GM19328 (cell line): Measurements from ENCODE around the gene PIEZO1.

Source experiments
- ATAC-seq: cut with Tn5 transposase; IDR thresholded peaks from one replicate; pipeline ENCODE4 v1.9.1; 2021; ENCODE audit warnings: mild to moderate bottlenecking, moderate library complexity; ENCODE audit not compliant: unreplicated experiment

Gene PIEZO1

GRCh38 chr16:88754912-88755744 lies 29.9 kb downstream of the PIEZO1 start:
- ATAC-seq: no peak

DNA sequence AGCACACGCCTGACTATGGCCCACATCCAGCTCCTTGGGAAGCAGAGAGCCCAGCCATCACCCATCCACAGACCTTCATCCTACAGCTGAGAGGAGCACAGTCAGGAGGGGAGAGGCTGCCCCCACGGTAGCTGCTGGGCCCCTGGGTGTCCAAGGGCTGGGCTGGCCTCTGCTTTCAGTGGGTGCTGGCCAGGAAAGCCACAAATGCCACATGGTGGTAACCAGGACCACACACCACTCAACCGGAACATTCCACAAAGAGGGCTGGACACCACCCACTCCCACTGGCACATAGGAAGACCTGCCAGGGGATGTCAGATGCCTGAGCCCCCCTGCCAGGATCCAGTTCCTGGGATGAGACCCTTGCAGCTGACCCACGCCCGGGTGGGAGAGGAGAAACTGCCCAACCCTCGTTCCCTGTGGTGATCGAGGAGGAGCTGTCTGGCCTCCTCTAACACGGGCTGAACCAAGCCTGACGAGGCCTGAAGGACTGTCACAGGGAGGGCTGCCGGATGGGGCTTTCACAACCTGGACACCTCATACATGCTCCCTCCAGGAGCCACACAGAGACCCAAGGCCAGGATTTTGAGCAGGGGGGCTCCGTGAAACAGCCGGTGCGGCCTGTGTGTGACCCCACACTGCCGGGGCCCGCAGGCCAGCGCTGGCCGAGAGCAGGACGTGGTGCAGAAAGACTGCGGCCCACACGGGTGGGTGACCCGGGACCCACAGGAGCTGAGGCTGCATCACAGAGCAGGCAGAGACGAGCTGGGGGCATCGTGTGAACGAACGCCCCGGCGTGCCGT lies 30.7 kb downstream of the PIEZO1 start:
- ATAC-seq: no peak

GRCh38 chr16:88753602-88754001 lies 31.4 kb downstream of the PIEZO1 start:
- no peak for ATAC-seq

DNA sequence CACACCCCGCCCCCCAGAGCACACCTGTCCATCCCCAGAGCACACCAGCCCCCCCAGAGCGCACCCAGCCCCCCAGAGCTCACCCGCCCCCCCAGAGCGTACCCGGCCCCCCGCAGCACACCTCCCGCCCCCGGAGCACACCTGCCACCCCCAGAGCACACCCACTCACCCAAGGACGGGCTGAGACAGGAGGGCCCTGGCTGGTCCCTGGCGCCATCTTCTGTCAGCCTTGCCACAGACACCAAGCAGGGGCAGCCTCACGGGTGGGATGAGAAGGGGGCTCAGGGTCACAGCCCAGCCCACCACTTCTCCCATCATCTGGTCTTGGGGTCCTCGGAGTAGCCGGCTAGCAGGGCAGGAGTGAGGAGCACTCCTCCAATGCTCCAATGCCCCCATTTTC lies 31.8 kb downstream of the PIEZO1 start:
- ATAC-seq: no peak

GRCh38 chr16:88752386-88753002 lies 32.5 kb downstream of the PIEZO1 start:
- no peak for ATAC-seq

GRCh38 chr16:88750854-88751253 lies 34.2 kb downstream of the PIEZO1 start:
- no peak for ATAC-seq

GRCh38 chr16:88749358-88749757 lies 35.7 kb downstream of the PIEZO1 start:
- no peak for ATAC-seq

- no peak for ATAC-seq
Measured at GRCh38 chr16:88748364-88748763, 36.7 kb downstream of the PIEZO1 start.

DNA sequence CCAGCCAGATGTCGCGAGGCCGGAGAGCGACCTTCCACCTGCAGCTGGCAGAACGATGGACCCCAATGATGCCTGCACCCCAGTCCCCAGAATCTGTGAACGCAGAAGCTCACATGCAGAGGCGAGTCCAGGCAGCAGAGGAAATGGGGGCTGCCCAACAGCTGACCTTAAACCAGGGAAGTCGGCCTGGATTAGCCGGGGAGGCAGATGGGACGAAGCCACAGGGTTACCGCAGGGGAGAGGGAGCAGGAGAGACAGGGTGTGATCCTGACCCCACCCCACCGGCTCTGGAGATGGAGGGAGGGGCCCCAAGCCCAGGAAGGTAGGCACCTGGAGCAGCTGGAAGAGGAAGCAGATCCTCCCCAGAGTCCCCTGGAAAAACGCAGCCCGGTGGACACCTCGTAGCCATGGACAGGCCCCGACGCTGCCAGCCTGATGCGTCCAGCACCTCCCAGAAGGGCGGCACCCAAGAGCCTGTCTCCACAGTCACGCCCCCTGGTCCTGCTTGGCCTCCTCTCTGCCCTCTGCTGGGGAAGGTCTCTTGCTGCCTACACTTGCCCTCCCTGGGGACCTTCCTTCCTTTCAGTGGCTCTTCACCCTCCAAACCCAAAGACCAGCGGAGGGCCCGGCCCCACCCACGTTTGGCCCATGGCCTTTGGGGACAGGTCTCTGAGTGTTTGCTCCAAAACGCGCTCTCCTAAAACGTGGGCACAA lies 37.3 kb downstream of the PIEZO1 start:
- ATAC-seq: no peak

- no peak for ATAC-seq
Measured at GRCh38 chr16:88746506-88746905, 38.5 kb downstream of the PIEZO1 start.

GRCh38 chr16:88744577-88745521 lies 40.2 kb downstream of the PIEZO1 start:
- ATAC-seq: no peak

- no peak for ATAC-seq
Measured at GRCh38 chr16:88743693-88744576, 41.1 kb downstream of the PIEZO1 start.

GRCh38 chr16:88742896-88743605 lies 42.0 kb downstream of the PIEZO1 start:
- ATAC-seq: no peak

DNA sequence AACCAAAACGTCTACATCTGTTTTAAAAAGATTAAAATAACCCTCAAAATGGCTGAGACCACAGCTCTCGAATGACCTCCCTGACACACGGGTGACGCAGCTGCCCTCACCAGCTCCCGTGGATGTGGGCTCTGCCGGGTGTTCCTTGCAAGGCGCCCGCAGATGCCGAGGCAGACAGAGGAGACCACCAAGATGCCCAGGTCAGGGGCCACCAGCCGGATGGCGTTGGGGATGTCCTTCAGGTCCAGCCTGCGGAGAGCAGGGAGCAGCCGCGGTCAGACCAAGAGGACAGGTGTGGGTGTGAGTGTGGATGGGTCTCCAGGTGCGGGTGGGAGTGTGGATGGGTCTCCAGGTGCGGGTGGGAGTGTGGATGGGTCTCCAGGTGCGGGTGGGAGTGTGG lies 43.7 kb downstream of the PIEZO1 start:
- ATAC-seq: no peak

DNA sequence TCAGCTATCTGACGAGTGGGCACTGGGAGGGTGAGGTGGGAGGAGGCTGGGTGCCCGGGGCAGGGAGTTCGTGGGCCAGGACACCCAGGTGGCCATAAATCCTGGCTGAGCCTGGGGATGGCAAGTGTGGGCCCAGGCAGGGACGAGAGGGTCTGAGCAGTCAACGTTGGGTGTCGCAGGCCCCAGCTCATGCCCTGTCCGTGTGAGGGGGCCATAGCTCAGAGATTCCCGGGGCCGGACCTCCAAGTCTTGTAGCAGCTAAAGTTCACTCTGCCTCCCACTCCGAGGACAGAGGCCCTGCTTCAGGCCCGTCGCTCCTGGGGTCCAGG lies 44.3 kb downstream of the PIEZO1 start:
- ATAC-seq: no peak

GRCh38 chr16:88739977-88740726 lies 44.9 kb downstream of the PIEZO1 start:
- ATAC-seq: no peak

- ATAC-seq: no peak
Measured at GRCh38 chr16:88739139-88739976, 45.7 kb downstream of the PIEZO1 start.
